NCI-H187 (cell line): ENCODE results near the gene IRAK4.

Experiments used
- DNase-seq, 2 experiments: peaks; one replicate each; lab custom pipeline; 2025; lab: John Stamatoyannopoulos, UW

IRAK4 gene

GRCh38 chr12:43766291-43766690 is 7.5 kb downstream of the IRAK4 start:
- DNase-seq: no peak

- no peak for DNase-seq
Observed at GRCh38 chr12:43776498-43776897, 17.7 kb downstream of the IRAK4 start.

DNA sequence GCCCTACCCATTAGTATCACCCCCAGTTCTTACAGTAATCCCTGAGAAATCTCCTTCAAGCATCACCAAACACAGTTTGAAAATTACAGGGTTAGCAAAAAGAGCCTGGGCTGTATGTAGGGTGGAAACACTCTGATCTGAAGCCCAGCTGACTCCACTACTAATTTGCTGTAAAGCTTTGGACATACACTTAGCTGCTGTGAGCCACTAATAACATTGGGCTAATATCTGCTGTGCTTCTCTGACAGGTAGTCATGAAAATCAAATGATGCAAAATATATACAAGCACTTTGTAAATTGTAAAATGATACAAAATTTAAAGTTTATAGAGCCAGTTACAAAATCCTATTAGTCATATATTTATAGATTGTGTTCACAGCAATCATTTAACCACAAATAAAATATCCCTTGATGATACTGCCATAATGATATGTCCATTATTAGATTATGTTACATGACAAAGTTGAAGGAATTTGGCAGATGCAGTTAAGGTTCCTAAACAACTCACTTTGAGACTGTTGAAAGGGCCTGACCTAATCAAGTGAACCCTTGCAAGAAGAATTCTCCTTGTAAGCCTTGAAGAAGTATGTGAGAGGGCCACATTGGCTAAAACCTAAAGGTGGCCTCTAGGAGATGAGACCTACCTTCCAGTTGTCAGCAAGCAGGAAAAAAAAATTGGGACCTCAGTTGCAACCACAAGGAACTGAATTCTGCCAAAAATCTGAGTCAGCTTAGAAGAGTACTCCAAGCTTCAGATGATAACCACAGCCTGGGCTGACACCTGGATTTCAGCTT is 28.3 kb downstream of the IRAK4 start:
- no peak for DNase-seq

- no peak for DNase-seq
Observed at GRCh38 chr12:43789941-43790340, 31.2 kb downstream of the IRAK4 start.

GRCh38 chr12:43795716-43796280 is 37.0 kb downstream of the IRAK4 start:
- no peak for DNase-seq

GRCh38 chr12:43797561-43798217 is 38.9 kb downstream of the IRAK4 start:
- DNase-seq: no peak

GRCh38 chr12:43805149-43805859 is 46.6 kb downstream of the IRAK4 start:
- DNase-seq: peak in 1 of 2 experiments; percentile 70

DNA sequence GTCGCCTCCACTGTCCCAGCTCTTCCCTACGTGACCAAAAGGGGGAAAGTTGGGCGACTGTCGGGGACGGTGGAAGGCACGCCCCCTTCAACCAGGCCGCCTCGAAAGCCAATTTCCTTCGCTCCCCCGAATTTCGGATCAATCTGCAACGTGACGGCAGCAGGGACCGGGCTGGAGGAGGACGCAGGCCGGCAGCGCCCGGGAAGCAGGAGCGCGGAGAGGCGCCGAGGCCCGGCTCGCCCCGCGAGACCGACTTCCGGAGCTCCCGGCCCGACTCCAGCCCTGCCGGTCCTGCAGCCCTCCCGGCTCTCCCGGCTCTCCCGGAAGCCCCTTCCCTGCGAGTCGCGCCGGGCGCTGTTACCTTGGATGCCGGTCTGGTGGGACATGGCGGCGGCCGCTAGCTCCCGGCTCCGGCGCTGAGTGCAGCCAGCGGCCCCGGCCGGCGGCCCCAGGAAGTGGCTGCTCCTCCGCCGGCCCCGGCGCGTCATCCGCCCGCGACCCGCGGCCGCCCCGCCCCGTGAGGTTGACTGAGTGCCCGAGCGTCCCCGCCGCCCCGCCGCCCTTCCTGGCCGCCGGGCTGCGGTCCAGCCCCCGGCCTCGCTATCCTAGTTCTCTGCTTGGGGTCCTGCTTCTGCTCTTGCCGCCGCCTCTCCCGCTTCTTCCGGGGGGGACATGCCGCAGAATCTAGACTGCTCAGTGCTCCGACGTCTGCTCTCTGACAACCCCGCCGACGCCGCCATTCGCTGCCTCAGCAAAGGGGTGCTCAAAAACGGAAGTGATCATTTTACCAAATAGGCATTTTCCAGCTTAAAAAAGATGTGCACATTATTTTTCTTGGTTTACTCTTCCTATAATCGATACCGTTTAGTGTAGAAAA is 47.3 kb downstream of the IRAK4 start, which contains the start of gene TWF1:
TSS of gene TWF1 (minus strand) at position 458 of the 877 bp plus-strand sequence. CDS start at position 386, 72 bp downstream.
- peak; percentile 73 to 81 for DNase-seq

- DNase-seq: no peak
Observed at GRCh38 chr12:43806737-43807072, 48.0 kb downstream of the IRAK4 start.

GRCh38 chr12:43807386-43807785 is 48.6 kb downstream of the IRAK4 start:
- DNase-seq: no peak

GRCh38 chr12:43812057-43812456 is 53.3 kb downstream of the IRAK4 start:
- no peak for DNase-seq

GRCh38 chr12:43812926-43813325 is 54.2 kb downstream of the IRAK4 start:
- no peak for DNase-seq

DNA sequence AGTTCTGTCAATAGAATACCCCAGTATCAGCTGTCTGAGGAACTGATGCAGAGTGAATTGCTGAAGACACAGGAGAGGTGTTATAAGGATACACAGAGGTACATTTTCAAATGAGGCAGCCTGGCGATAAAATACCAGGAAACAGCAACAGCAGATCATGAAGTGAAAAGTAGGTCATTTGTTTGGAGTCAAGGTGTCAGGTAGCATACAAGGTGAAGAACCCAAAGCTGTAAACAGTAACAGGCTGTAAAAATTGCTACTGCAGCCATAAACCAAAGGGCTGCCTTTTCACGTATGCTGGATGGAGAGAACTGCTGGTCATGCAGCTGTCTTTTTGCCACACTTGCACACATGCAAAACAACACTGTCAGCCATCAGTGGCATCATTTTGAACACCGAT is 56.7 kb downstream of the IRAK4 start:
- no peak for DNase-seq

GRCh38 chr12:43816168-43816567 is 57.4 kb downstream of the IRAK4 start:
- DNase-seq: no peak

DNA sequence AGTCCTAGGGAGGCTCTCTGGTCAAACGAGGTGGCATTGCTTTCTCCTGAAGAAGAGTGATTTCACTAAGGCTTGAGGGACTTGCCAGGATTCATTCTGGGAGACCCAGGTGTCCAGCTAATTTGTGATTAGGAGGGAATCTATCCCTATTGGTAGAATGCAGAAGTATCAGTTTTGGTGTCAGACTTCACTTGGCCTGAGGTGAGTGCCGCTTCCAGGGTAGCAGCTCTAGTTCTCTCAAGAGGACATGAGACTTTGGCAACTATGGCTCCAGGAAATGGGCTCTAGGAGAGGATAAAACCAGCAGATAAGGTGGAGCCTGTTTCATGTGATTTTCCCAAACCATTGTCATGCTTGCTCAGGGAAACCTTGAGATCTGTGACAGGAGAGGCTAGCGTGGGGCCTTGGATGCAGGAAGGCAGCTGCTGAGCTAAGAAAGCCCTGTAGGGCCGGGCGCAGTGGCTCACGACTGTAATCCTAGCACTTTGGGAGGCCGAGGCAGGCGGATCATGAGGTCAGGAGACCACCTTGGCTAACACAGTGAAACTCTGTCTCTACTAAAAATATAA is 65.5 kb downstream of the IRAK4 start:
- no peak for DNase-seq

DNA sequence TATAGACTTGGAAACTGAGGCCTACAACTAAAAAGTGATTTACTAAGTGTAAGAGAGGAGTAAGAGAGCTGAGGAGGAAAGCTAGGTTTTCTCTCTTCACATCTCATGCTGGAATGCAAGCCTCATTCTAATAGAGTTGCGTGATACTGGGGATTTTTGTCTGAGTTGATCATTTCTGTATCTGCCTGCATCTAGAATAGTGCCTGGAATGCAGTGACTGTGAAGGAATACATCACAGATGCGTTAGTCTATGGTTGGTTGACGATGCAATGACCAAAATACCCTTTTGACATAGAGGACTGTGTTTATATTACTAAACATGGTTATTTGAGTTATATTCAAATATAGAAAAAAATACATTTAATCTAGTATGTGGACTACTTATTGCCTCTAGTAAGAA is 67.9 kb downstream of the IRAK4 start:
- no peak for DNase-seq

GRCh38 chr12:43827093-43827492 is 68.3 kb downstream of the IRAK4 start:
- no peak for DNase-seq

DNA sequence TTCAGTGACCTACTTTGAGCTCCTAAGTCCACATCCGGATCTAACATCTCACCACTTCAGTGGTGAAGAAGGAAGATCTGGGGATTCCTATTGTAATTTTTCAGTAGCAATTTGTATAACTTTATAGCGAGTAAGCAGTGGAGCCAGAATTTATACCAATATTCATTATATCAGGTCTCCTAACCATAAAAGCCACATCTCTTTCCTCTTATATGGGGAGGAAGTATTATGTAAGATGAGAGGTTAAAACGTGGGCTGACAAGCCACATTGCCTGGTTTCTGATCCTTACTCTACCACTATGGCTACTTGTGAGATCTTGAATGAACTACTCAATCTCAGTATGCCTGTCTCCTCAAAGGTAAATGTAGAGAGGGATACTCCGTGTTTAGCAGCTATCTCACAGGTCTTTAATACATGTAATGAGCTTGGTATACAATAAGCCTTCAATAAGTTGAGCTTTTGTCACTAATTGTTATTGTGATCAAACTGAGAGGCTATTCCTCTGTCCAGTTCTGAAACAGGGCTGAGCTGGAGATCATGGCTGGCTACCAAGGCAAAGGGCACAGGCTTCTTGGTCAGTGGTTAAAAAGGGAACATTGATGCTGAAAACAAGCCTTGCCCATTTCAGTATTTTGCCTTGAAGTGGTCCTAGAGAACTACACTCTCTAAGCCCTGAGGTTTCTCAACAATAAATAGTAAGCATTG is 73.9 kb downstream of the IRAK4 start:
- DNase-seq: no peak

DNA sequence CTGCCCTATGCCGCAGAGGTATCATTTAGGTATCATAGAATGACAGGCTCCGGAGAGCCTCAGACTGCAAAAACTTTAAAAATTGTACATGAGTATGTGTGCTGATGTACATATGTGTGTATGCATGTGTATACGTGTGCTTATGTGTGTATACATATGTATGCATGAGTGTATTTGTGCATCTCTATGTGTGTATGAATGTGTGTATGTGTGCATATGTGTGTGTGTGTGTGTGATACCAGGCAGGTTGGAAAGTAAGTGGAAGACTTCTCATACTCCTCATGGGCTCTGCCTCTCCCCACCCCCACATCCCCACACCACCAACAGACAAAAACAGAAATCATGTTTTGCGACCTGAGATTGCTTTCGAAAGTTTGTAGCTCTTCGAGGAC is 76.5 kb downstream of the IRAK4 start:
- DNase-seq: no peak

GRCh38 chr12:43835656-43836474 is 77.1 kb downstream of the IRAK4 start, which contains the start of gene TMEM117:
Gene TMEM117 (plus strand): TSS chr12:43836081.
- DNase-seq: peak in 1 of 2 experiments; percentile 12
